Measurements from ENCODE around the gene SCUBE1.

Gene SCUBE1

DNA sequence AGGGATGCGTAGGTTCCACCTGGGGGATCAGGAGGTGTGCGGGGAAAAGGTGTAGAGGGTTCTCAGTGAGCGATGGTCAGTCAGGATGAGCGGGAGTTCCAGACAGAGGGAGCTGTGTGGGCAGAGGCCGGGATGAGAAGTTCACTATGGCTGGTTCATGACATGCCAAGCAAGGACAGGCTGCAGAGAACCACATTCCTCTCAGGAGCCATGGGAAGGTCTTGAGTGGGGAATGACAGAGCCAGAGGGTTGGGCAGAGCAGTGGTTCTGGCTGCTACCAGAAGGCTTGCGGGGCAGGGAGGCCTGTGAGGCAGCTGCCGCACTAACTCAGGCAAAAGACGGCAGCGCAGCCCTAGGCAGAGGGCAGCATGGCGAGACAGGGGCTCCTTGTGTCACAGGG lies 66.1 kb downstream of the SCUBE1 start:
- Mint-ChIP-seq H3K36me3 (ENCODE audit: low read depth) (no peaks in the 10 kb centered on the region), H3K27ac (peak overlapping the region; percentile 78), H3K4me3 (no peak overlapping the region), H3K9me3 (no peaks in the 10 kb centered on the region), H3K27me3 (ENCODE audit: low read depth, poor library complexity) (peaks cover 74% of the 10 kb centered on the region), H3K4me1 (peaks cover 80% of the 10 kb centered on the region)
- no peak for DNase-seq
- TF ChIP-seq, protein P1, sequence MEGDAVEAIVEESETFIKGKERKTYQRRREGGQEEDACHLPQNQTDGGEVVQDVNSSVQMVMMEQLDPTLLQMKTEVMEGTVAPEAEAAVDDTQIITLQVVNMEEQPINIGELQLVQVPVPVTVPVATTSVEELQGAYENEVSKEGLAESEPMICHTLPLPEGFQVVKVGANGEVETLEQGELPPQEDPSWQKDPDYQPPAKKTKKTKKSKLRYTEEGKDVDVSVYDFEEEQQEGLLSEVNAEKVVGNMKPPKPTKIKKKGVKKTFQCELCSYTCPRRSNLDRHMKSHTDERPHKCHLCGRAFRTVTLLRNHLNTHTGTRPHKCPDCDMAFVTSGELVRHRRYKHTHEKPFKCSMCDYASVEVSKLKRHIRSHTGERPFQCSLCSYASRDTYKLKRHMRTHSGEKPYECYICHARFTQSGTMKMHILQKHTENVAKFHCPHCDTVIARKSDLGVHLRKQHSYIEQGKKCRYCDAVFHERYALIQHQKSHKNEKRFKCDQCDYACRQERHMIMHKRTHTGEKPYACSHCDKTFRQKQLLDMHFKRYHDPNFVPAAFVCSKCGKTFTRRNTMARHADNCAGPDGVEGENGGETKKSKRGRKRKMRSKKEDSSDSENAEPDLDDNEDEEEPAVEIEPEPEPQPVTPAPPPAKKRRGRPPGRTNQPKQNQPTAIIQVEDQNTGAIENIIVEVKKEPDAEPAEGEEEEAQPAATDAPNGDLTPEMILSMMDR (IDR thresholded peaks at IDR 0.05): no peak

- no peak for DNase-seq
- Mint-ChIP-seq H3K27ac (no peak overlapping the region), H3K9me3 (no peaks in the 10 kb centered on the region), H3K4me3 (peak overlapping the region; percentile 62), H3K4me1 (peaks cover 84% of the 10 kb centered on the region), H3K36me3 (ENCODE audit: low read depth) (no peaks in the 10 kb centered on the region), H3K27me3 (ENCODE audit: low read depth, poor library complexity) (peaks cover 74% of the 10 kb centered on the region)
- TF ChIP-seq, protein P1 (IDR thresholded peaks at IDR 0.05): no peak
These were observed 66.9 kb downstream of the SCUBE1 start for GRCh38 chr22:43276321-43276720.

DNA sequence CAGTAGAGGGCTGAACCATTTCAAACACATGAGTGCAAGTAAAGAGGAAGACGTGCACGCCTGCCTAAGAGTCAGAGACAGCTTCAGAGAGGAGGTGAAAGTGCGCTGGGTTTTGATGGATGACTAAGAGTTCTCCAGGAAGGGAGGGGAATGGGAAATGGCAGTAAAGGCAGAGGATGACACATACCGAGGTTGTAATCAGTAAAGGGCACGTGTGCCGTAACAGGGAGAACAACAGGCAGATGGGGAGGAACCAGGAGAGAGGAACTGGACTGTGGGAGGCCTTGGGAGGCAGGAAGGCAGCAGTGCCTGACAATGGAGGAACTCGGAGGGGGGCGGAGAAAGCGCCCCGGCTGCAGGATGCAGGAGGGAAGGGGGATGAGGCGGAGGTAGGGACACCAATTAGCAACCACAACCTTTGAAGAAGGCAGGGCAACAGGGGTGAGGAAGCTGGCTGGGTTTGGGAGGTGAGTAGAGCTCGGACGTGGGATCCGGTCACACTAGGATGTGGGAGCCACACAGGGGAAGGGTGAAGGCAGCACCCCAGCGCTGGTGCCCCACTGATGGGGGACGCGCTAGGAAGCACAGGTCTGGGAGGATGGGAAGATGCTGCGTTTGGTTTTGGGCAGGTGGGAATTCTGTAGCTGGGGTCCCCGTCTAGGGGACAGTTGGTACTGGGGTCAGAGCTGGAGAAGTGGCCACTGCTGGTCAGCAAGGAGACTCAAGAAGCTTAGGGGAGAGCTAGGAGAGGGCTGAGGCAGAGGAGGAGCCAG lies 67.4 kb downstream of the SCUBE1 start:
- Mint-ChIP-seq H3K27me3 (ENCODE audit: low read depth, poor library complexity) (peaks cover 80% of the 10 kb centered on the region), H3K9me3 (no peaks in the 10 kb centered on the region), H3K36me3 (ENCODE audit: low read depth) (no peaks in the 10 kb centered on the region), H3K4me3 (peak overlapping the region; percentile 62), H3K27ac (no peak overlapping the region), H3K4me1 (peaks cover 90% of the 10 kb centered on the region)
- no peak for DNase-seq
- TF ChIP-seq, protein P1 (IDR thresholded peaks at IDR 0.05): no peak

GRCh38 chr22:43274595-43275240 lies 68.5 kb downstream of the SCUBE1 start:
- no peak for DNase-seq
- Mint-ChIP-seq H3K27me3 (ENCODE audit: low read depth, poor library complexity) (peaks cover 73% of the 10 kb centered on the region), H3K4me1 (peaks cover 92% of the 10 kb centered on the region), H3K36me3 (ENCODE audit: low read depth) (no peaks in the 10 kb centered on the region), H3K4me3 (no peak overlapping the region), H3K27ac (no peak overlapping the region), H3K9me3 (no peaks in the 10 kb centered on the region)
- TF ChIP-seq, protein P1 (IDR thresholded peaks at IDR 0.05): no peak

DNA sequence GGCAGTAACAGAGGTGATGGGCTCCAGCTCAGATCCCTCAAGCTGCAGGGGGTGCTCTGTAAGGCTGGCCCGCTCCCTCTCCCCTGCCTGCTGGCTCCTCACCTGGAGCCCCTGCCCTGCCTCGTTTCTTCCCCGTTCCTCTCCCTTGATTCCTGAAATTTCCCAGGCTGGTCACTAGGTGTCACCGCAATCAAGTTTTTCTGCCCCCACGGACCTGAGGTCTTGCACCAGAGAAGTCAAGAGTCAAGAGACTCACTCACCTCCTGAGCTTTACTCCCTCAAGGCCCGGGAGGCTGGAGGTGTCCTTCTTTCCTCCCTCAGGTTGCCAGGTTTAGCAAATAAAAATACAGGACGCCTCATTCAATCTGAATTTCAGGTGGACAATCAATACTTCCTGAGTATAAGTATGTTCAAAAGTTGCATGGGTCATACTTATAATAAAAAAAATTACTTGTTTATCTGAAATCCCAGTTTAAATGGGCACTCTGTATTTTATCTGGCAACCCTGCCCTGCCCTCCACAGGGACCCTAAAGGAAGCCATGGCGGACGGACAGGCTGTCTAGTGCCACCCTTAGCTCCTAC lies 69.2 kb downstream of the SCUBE1 start:
- Mint-ChIP-seq H3K4me1 (peaks cover 92% of the 10 kb centered on the region), H3K36me3 (ENCODE audit: low read depth) (no peaks in the 10 kb centered on the region), H3K4me3 (peak overlapping the region; percentile 3), H3K27ac (no peak overlapping the region), H3K9me3 (no peaks in the 10 kb centered on the region), H3K27me3 (ENCODE audit: low read depth, poor library complexity) (peaks cover 76% of the 10 kb centered on the region)
- peak; percentile 51 for DNase-seq
- TF ChIP-seq, protein P1 (IDR thresholded peaks at IDR 0.05): peak; percentile 71

Data from nephron progenitor cell (in vitro differentiated cells).